Keratinocyte (primary cell): ENCODE results near the gene HGF. TPM values are rescaled to one million over a fixed set of nuclear protein-coding genes. Genes with fewer than 3 reads are reported as not detected.
"Not testable (repeated sequence)": the region's sequence is repeated elsewhere in the genome, so short reads cannot be mapped to it uniquely, and the experiment has no call there.

Source experiments
- DNase-seq: peaks from one replicate; pipeline ENCODE4 v3.0.0-alpha.2; 2011; ENCODE audit warnings: low read depth, missing footprints, low spot score
- FAIRE-seq: peaks from 2 replicates; lab custom pipeline; 2011; peaks lifted over from hg19 to GRCh38; lab: Jason Lieb, UNC
- H2AFZ ChIP-seq: 2 replicates; pipeline ENCODE4 v1.6.0; 2012; ENCODE audit warnings: low read length, control low read depth, inconsistent platforms; ENCODE audit not compliant: control insufficient read depth
- H3K27ac ChIP-seq: 2 replicates; pipeline ENCODE4 v1.5.1; 2011; ENCODE audit warnings: low read length; ENCODE audit not compliant: control insufficient read depth, insufficient read depth
- H3K27me3 ChIP-seq: 3 replicates; pipeline ENCODE4 v1.6.0; 2011; ENCODE audit warnings: low read length; ENCODE audit not compliant: control insufficient read depth, insufficient read depth; ENCODE audit errors: extremely low read depth
- H3K36me3 ChIP-seq, 2 experiments: 2 replicates in 1 of 2; 3 replicates in 1 of 2; pipeline ENCODE4 v1.5.1; 2011; ENCODE audit warnings: low read length in 2 of 2, mild to moderate bottlenecking in 1 of 2; ENCODE audit not compliant: control insufficient read depth in 2 of 2, insufficient read depth in 2 of 2; ENCODE audit errors: extremely low read depth in 1 of 2
- H3K4me1 ChIP-seq: 3 replicates; pipeline ENCODE4 v1.5.1; 2011; ENCODE audit warnings: low read length; ENCODE audit not compliant: control insufficient read depth, insufficient read depth; ENCODE audit errors: extremely low read depth
- H3K4me2 ChIP-seq: 3 replicates; pipeline ENCODE4 v1.6.0; 2011; ENCODE audit warnings: low read depth, low read length; ENCODE audit not compliant: control insufficient read depth, insufficient read depth; ENCODE audit errors: extremely low read depth
- H3K4me3 ChIP-seq, 3 experiments: fragments of 200-600 bp in 1 of 3; sonication (generic) in 1 of 3; 2 replicates in 2 of 3; 3 replicates in 1 of 3; pipeline ENCODE4 v1.5.1; 2011 to 2016; ENCODE audit warnings: low read length in 3 of 3, mild to moderate bottlenecking in 3 of 3, control low read depth in 2 of 3, inconsistent platforms in 1 of 3, low read depth in 1 of 3, mixed read lengths in 1 of 3, mixed run types in 1 of 3, moderate library complexity in 1 of 3; ENCODE audit not compliant: control insufficient read depth in 2 of 3, insufficient read depth in 2 of 3; ENCODE audit errors: extremely low read depth in 1 of 3
- H3K79me2 ChIP-seq: 2 replicates; pipeline ENCODE4 v1.6.0; 2012; ENCODE audit warnings: low read length; ENCODE audit not compliant: control insufficient read depth, insufficient read depth
- H3K9ac ChIP-seq: 3 replicates; pipeline ENCODE4 v1.6.0; 2011; ENCODE audit warnings: low read length; ENCODE audit not compliant: control insufficient read depth, insufficient read depth; ENCODE audit errors: extremely low read depth
- H3K9me1 ChIP-seq: 3 replicates; pipeline ENCODE4 v1.6.0; 2011; ENCODE audit warnings: low read length; ENCODE audit not compliant: control insufficient read depth, insufficient read depth; ENCODE audit errors: extremely low read depth
- H3K9me3 ChIP-seq: 2 replicates; pipeline ENCODE4 v1.5.1; 2012; ENCODE audit warnings: low read depth, low read length; ENCODE audit not compliant: control insufficient read depth
- H4K20me1 ChIP-seq: 3 replicates; pipeline ENCODE4 v1.6.0; 2011; ENCODE audit warnings: low read length; ENCODE audit not compliant: control insufficient read depth, insufficient read depth; ENCODE audit errors: extremely low read depth
- EZH2 ChIP-seq: IDR thresholded peaks from one replicate; pipeline ENCODE4 v1.6.1; 2012; ENCODE audit warnings: inconsistent platforms, mild to moderate bottlenecking, low read length, moderate library complexity
- dilution Hi-C: fragments of 300-500 bp; cut with MboI; formaldehyde crosslinking; loops from one replicate; pipeline ENCODE4 v1.7.0; 2020; ENCODE audit warnings: low sequenced_read_pairs; ENCODE audit not compliant: extremely low pct_ligation_motif_present
- polyA plus RNA-seq, 5 experiments: library from polyadenylated mRNA; depleted of rRNA in 3 of 5; stranded (reverse) in 3 of 5; stranded (forward) in 1 of 5; unstranded in 1 of 5; fragments of >200 nt; gene quantifications; 1 replicate in 1 of 5; 2 replicates in 3 of 5; 3 replicates in 1 of 5; pipeline versions ENCODE4 v1.2.1 to v1.2.3, GENCODE V29; 2011 to 2012; ENCODE audit warnings: missing spikeins in 2 of 5, low read depth in 1 of 5, low replicate concordance in 1 of 5
- TF ChIP-seq, protein P1 (sequence below), 3 experiments: IDR thresholded peaks in 1 of 3; conservative IDR thresholded peaks in 1 of 3; optimal IDR thresholded peaks in 1 of 3; 2 replicates in 2 of 3; 3 replicates in 1 of 3; pipeline versions ENCODE3 to v1.5.1; 2011; ENCODE audit warnings: low read length in 3 of 3, mild to moderate bottlenecking in 3 of 3, moderate library complexity in 2 of 3, control low read depth in 1 of 3, inconsistent platforms in 1 of 3; ENCODE audit not compliant: insufficient read depth in 2 of 3; ENCODE audit errors: extremely low read depth in 1 of 3

Gene HGF
- polyA plus RNA-seq, 1 donor (not counting 4 experiments of a cell fraction or from before 2014, with no cell fraction given): not detected

DNA sequence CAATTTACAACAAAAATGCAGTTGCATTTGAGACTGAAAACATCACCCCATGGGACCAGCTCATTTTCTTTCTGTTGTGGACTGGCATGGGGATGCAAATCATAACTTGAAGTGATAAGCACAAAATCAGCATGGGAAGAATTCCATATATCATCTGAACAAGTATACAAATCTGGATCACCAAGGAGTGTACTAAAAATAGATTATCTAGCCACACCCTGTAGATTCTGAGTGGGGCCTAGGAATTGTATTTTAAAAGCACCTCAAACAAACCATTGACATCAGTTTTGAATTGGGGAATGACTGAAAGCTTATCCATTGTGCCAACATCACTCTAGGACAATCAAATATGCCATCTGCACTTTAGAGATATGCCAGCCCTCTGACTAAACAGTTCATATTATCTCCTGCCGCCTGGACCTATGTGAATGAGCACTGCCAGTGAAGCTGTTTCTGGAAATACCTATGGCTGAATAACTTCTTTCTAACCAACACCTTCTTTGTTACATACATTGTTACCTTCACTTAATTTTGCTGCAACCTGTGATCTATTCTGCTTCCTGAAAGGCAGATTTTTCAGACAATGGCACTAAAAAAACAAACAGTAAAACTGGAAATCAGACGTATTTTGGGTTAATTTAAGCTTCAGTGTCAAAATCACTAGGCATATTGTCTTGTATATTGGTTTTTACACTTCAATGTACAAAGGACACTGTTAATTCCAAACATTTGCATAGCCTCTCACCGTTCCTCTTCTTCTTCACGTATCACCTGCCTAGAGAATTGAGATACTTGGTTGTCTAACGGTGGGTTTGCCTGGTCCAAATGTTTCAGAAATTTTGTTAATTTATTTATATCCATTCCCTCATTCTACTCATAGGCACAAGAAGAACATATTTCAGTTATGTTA lies 42.4 kb upstream of the HGF start:
- Histone ChIP-seq H3K4me2 (no peak overlapping the region), H3K9ac (no peak overlapping the region), H3K9me3 (no peaks in the 10 kb centered on the region), H3K9me1 (no peaks in the 10 kb centered on the region), H3K4me1 (no peaks in the 10 kb centered on the region), H3K27ac (no peak overlapping the region), H2AFZ (no peak overlapping the region), H3K79me2 (no peaks in the 10 kb centered on the region), H3K27me3 (no peaks in the 10 kb centered on the region), H4K20me1 (no peaks in the 10 kb centered on the region), H3K4me3 (no peak overlapping the region), H3K36me3 (no peaks in the 10 kb centered on the region)
- FAIRE-seq: no peak
- DNase-seq: no peak
- dilution Hi-C loops: no loop called here
- TF ChIP-seq, protein P1, sequence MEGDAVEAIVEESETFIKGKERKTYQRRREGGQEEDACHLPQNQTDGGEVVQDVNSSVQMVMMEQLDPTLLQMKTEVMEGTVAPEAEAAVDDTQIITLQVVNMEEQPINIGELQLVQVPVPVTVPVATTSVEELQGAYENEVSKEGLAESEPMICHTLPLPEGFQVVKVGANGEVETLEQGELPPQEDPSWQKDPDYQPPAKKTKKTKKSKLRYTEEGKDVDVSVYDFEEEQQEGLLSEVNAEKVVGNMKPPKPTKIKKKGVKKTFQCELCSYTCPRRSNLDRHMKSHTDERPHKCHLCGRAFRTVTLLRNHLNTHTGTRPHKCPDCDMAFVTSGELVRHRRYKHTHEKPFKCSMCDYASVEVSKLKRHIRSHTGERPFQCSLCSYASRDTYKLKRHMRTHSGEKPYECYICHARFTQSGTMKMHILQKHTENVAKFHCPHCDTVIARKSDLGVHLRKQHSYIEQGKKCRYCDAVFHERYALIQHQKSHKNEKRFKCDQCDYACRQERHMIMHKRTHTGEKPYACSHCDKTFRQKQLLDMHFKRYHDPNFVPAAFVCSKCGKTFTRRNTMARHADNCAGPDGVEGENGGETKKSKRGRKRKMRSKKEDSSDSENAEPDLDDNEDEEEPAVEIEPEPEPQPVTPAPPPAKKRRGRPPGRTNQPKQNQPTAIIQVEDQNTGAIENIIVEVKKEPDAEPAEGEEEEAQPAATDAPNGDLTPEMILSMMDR (optimal IDR thresholded peaks at IDR 0.05 in 1 of 3, IDR thresholded peaks at IDR 0.05 in 1 of 3, conservative IDR thresholded peaks at IDR 0.05 in 1 of 3; ENCODE audit: extremely low read depth in 1 of 3, insufficient read depth in 2 of 3, low read length in 3 of 3): no peak
- TF ChIP-seq EZH2: no peak

DNA sequence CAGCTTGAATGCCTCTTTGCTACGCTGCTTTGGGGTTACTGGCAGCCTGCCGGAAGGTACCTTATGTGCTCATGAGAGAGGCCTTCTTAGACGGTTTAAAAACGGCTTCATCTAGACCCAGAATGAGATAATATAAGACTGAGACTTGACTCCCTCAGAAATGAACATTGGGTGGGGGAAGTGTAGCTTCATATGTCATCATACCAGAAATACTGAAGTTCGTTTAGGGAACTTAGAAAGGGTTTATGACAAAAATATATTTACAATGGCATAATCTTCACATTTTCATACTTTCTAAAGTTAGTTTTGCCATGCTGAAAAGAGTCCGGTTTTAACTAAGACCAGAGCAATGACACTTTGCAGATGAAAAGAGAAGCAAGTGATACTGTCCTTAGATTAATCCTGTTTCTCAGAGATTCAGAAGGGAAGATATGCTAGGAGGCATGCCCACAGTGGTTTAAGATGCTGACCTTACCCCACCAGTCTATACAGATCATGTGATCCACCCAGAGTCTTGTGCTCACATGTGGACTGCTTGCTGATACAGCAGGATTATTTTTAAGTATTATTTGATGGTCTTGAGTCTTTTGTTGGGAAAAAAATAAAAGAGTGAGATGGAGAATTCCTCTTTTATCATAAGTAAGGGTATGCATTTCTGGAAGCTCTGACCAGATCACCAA lies 40.8 kb upstream of the HGF start:
- DNase-seq (no peak), FAIRE-seq (no peak)
- H3K36me3 ChIP-seq: no peaks in the 10 kb centered on the region
- H2AFZ ChIP-seq: no peak overlapping the region
- no peak overlapping the region for H3K4me3 ChIP-seq
- no peaks in the 10 kb centered on the region for H3K27me3 ChIP-seq
- no peaks in the 10 kb centered on the region for H3K79me2 ChIP-seq
- dilution Hi-C loops: no loop called here
- TF ChIP-seq, protein P1 (optimal IDR thresholded peaks at IDR 0.05 in 1 of 3, IDR thresholded peaks at IDR 0.05 in 1 of 3, conservative IDR thresholded peaks at IDR 0.05 in 1 of 3; ENCODE audit: extremely low read depth in 1 of 3, insufficient read depth in 2 of 3, low read length in 3 of 3): no peak
- TF ChIP-seq EZH2: no peak
- no peaks in the 10 kb centered on the region for H4K20me1 ChIP-seq
- no peak overlapping the region for H3K27ac ChIP-seq
- no peaks in the 10 kb centered on the region for H3K4me1 ChIP-seq
- H3K9me1 ChIP-seq: no peaks in the 10 kb centered on the region
- no peak overlapping the region for H3K4me2 ChIP-seq
- H3K9ac ChIP-seq: no peak overlapping the region
- H3K9me3 ChIP-seq: no peaks in the 10 kb centered on the region

DNA sequence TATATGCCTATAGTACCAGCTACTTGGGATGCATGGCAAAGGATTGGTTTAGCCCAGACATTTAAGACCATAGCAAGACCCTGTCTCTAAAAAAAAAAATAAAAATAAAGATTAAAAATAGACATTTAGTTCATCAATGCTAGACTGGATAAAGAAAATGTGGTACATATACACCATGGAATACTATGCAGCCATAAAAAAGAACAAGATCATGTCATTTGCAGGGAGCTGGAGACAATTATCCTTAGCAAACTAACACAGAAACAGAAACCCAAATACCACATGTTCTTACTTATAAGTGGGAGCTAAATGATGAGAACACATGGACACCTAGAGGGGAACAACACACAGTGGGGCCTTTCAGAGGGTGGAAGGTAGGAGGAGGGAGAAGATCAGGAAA lies 38.5 kb upstream of the HGF start:
- not testable (repeated sequence) for H3K9me1 ChIP-seq

More for the DNA sequence above, 38.5 kb upstream of the HGF start:
- H3K4me1 ChIP-seq, H3K9me3 ChIP-seq, H3K36me3 ChIP-seq, H3K9ac ChIP-seq, FAIRE-seq, H3K4me2 ChIP-seq, dilution Hi-C loops, DNase-seq, H3K4me3 ChIP-seq, H4K20me1 ChIP-seq, H3K27me3 ChIP-seq, H3K27ac ChIP-seq, H2AFZ ChIP-seq, H3K79me2 ChIP-seq: not testable (repeated sequence)
